GM20000 (cell line): ENCODE data around the gene CDC27.

Experiments
- DNase-seq: peaks from one replicate; pipeline ENCODE4 v3.0.0; 2012; ENCODE audit warnings: low spot score
- TF ChIP-seq, protein P1 (sequence below): IDR thresholded peaks from 2 replicates; pipeline ENCODE4 v1.5.1; 2012; ENCODE audit warnings: mild to moderate bottlenecking, control low read depth; ENCODE audit errors: extremely low read depth, missing control alignments

Gene CDC27

DNA sequence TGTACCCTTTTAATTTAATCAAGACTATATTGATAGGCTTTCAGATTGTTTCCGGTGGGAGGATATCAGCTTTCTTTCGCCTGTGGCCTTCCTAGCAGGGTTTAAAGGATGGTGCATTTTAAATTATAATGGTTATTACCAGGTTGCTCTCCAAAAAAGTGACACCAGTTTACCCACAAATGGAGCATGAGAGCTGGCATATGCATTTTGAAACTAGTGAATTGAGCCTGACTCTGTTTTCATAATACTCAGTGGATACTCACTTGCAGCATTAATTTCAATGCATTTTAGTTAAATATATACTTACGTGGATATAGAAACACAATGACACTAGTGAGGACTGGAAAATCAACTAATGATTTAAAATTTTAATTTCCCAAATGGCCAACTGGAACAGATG, 25.8 kb upstream of the CDC27 start:
- TF ChIP-seq, protein P1, sequence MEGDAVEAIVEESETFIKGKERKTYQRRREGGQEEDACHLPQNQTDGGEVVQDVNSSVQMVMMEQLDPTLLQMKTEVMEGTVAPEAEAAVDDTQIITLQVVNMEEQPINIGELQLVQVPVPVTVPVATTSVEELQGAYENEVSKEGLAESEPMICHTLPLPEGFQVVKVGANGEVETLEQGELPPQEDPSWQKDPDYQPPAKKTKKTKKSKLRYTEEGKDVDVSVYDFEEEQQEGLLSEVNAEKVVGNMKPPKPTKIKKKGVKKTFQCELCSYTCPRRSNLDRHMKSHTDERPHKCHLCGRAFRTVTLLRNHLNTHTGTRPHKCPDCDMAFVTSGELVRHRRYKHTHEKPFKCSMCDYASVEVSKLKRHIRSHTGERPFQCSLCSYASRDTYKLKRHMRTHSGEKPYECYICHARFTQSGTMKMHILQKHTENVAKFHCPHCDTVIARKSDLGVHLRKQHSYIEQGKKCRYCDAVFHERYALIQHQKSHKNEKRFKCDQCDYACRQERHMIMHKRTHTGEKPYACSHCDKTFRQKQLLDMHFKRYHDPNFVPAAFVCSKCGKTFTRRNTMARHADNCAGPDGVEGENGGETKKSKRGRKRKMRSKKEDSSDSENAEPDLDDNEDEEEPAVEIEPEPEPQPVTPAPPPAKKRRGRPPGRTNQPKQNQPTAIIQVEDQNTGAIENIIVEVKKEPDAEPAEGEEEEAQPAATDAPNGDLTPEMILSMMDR = no peak
- no peak for DNase-seq

DNA sequence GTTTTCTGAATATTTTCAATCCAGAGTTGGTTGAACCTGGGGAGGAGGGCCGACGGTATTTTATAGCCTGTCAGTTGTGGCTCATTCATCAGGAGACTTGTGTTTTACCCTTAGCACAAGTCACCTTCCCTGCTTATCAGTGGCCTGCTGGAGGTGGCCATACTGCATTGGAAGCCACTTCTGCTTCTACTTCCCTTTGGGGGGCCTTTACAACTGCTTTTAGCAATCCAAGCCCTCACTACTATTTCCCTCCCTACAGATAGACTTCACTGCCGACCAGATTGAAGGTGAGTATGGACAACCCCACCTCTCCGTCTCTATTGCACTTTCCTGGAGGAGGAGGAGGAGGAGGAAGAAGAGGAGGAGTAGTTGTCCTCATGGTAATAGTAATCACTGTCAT, 24.4 kb upstream of the CDC27 start:
- no peak for DNase-seq
- TF ChIP-seq, protein P1 = no peak

DNA sequence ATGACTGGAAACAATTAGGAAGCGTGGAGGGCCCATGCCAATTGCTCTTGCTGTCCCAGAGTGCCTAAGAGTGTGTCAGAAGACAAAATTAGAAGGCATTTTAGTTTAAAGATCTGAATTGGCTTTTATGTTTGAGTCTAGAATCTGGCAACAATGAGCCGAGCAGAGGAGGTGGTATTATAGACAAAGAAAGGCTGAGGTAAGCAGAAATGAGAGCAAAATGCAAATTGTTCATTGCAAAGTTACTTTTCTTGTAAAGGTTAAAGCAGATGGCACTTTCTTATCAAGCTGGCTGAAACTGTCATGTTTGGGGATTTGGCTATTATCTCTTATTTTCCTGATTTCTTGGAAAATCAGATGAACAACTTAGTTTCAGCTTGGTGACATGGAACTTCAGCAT, 23.4 kb upstream of the CDC27 start:
- TF ChIP-seq, protein P1 = no peak
- no peak for DNase-seq

DNA sequence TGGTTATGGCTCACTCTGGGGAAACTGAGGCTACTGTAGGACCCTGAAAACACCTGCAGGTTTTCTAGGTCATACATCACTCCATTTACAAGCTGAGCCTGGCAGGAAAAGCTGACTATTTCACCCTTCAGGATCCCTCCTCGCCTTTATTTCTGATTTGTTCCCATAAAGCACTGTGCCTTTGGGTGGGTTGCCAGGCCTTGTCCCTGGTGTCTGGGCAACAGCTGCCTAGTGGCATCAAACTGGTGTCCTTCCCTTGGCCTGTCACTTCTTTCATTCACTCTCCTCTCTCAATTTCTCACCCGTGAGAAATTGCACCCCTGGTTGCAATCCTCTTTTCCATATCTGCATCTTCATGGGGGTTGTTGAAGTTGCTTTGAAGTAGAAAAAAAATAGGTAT, 21.7 kb upstream of the CDC27 start:
- TF ChIP-seq, protein P1 = no peak
- DNase-seq = no peak

DNA sequence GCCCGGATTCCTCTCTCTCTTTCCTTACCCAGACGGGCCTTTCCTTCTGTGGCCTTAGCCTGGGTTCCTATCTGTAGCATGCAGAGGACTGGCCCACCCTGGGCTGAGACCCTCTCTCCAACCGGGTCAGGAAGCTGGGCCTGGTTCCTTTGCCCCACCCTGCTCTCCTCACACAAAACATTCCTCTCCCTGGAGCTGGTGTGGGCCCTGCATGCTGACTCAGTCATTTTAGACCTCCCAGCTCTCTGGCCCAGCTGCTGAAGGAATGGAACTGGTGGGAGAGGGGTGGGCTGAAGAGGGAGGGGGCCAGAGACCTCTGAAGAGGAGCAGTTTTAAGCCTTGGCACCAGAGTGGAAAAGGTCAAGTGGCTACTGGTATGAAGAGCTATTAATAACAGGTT, 21.0 kb upstream of the CDC27 start:
- DNase-seq = no peak
- TF ChIP-seq, protein P1 = no peak

DNA sequence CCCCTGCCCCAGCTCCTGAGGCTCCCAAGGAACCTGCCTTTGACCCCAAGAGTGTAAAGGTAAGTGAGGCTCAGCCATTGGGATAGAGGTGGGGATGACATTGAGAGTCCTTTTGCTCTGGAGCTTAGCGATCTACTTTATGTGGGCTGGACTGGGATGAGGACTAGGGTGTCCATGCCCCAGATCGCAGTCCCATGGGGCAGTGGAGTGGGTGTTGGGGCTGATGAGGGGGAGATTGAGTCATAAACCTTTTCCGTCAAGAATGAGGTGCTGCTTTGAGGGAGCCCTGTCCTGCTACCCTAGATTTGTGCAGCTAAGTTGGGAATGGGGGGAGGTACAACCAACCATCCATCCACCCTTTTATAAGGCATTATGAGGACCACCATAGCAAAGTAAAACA, 20.4 kb upstream of the CDC27 start:
- DNase-seq = no peak

DNA sequence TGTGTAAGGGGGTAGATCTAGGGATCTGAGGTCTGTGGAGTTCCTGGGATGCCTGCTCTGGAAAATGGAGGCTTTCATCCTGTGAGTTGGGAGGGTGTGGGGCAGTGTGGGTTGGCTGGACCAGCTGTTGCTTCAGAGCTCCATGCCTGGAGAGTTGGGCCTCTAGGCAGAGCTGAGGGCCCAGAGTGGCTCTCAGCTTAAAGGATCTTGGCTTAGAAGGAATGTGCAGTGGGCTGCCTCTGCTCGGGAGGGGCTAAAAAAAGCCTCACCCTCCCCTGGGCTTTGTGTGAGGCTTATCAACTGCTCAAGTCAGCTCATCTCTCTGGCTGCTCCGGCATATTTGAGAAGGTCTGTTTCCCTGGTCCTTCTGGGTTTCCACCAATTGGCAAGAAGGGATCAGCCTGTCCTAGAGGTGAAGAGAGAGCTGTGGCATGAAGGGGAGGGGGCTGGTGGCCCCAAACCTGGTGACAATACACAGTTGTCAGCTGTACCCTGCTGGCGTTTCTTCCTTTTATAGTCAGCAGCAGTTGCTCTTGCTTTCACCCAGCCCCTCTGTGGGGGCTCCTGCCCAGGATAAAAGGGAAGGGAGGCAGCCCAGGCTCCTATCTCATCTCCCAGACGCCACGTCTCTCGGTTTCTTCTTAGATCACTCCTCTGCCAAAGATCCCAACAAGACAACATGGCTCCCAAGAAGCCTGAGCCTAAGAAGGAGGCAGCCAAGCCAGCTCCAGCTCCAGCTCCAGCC, 19.8 kb upstream of the CDC27 start, which contains the start of gene MYL4:
Gene MYL4, plus strand, starts transcription at position 605 of the 745 bp plus-strand sequence. Its CDS starts 75 bp downstream, at position 680.
- TF ChIP-seq, protein P1 = no peak

More for the DNA sequence above, 20.4 kb upstream of the CDC27 start:
- TF ChIP-seq, protein P1 = no peak

More for the DNA sequence above, 19.8 kb upstream of the CDC27 start, which contains the start of gene MYL4:
- DNase-seq = no peak
